Smooth muscle cell (in vitro differentiated cells): ENCODE results near the gene PACRG. TPM values are rescaled to one million over a fixed set of nuclear protein-coding genes. Genes with fewer than 3 reads are reported as not detected.

Source experiments
- DNase-seq: peaks from one replicate; lab custom pipeline; 2025; ENCODE audit not compliant: unreplicated experiment; lab: John Stamatoyannopoulos, UW
- H2AFZ ChIP-seq: fragments of 200-600 bp; sonication (generic); 2 replicates; pipeline ENCODE4 v1.6.0; 2016; ENCODE audit warnings: antibody characterized with exemption, low read depth, mild to moderate bottlenecking
- H3F3A ChIP-seq: fragments of 200-600 bp; sonication (generic); 2 replicates; pipeline ENCODE4 v1.6.0; 2017; ENCODE audit warnings: antibody characterized with exemption, low read depth
- H3K27ac ChIP-seq: fragments of 200-600 bp; sonication (generic); 2 replicates; pipeline ENCODE4 v1.5.1; 2016; ENCODE audit warnings: low read depth, mild to moderate bottlenecking
- H3K27me3 ChIP-seq: fragments of 200-600 bp; sonication (generic); 2 replicates; pipeline ENCODE4 v1.6.1; 2016; ENCODE audit warnings: low read depth, mild to moderate bottlenecking
- H3K36me3 ChIP-seq: fragments of 200-600 bp; sonication (generic); 2 replicates; pipeline ENCODE4 v1.5.1; 2016; ENCODE audit warnings: low read depth
- H3K4me1 ChIP-seq: fragments of 200-600 bp; sonication (generic); 2 replicates; pipeline ENCODE4 v1.5.1; 2016; ENCODE audit warnings: low read depth
- H3K4me2 ChIP-seq: fragments of 200-600 bp; sonication (generic); 2 replicates; pipeline ENCODE4 v1.6.0; 2016; ENCODE audit warnings: mild to moderate bottlenecking
- H3K4me3 ChIP-seq: fragments of 200-600 bp; sonication (generic); 2 replicates; pipeline ENCODE4 v1.5.1; 2016; ENCODE audit warnings: mild to moderate bottlenecking
- H3K79me2 ChIP-seq: fragments of 200-600 bp; sonication (generic); 2 replicates; pipeline ENCODE4 v1.6.0; 2016; ENCODE audit warnings: low read depth, mild to moderate bottlenecking
- H3K9ac ChIP-seq: fragments of 200-600 bp; sonication (generic); 2 replicates; pipeline ENCODE4 v1.6.0; 2016; ENCODE audit warnings: low read depth
- H3K9me3 ChIP-seq: fragments of 200-600 bp; sonication (generic); replicated peaks from 2 replicates; pipeline ENCODE4 v1.5.1; 2016; ENCODE audit warnings: low read depth
- H4K20me1 ChIP-seq: fragments of 200-600 bp; sonication (generic); 2 replicates; pipeline ENCODE4 v1.6.0; 2016; ENCODE audit warnings: low read depth
- CTCF ChIP-seq: fragments of 200-600 bp; sonication (generic); IDR thresholded peaks from 2 replicates; pipeline ENCODE4 v1.5.1; 2017; ENCODE audit warnings: borderline replicate concordance, mild to moderate bottlenecking, antibody characterized with exemption; ENCODE audit not compliant: insufficient read depth, poor library complexity, severe bottlenecking
- WGBS: methylation state at CpG from one replicate; pipeline ENCODE4 v1.1.7; 2016; ENCODE audit warnings: low lambda C conversion rate; 5-methylcytosine and 5-hydroxymethylcytosine counted together
- polyA plus RNA-seq: library from polyadenylated mRNA; unstranded; fragments of >200 nt; fragmentation: Nextera tagmentation; extraction: Ambion mirVana; gene quantifications from 2 replicates; pipeline ENCODE4 v1.2.1, GENCODE V29; 2016
- total RNA-seq: library from RNA; depleted of rRNA; stranded (reverse); fragments of >200 nt; gene quantifications from 2 replicates; pipeline ENCODE4 v1.2.3, GENCODE V29; 2014

Gene PACRG
- total and polyA plus RNA-seq, 2 experiments from 2014 or later = not detected

GRCh38 chr6:163147994-163148393 is 420.2 kb downstream of the PACRG start:
- TF ChIP-seq CTCF = no peak
- H3F3A ChIP-seq = no peaks in the 10 kb centered on the region
- no peaks in the 10 kb centered on the region for H3K9me3 ChIP-seq
- H3K36me3 ChIP-seq = no peaks in the 10 kb centered on the region
- H3K4me1 ChIP-seq = peaks cover 12% of the 10 kb centered on the region
- DNase-seq = no peak
- H2AFZ ChIP-seq = no peak overlapping the region
- no peak overlapping the region for H3K4me3 ChIP-seq
- no peaks in the 10 kb centered on the region for H3K79me2 ChIP-seq
- H3K4me2 ChIP-seq = no peak overlapping the region
- WGBS = 74% methylated on average over 4 of the region's 4 CpGs
- no peak overlapping the region for H3K9ac ChIP-seq
- H4K20me1 ChIP-seq = no peaks in the 10 kb centered on the region
- no peaks in the 10 kb centered on the region for H3K27me3 ChIP-seq
- no peak overlapping the region for H3K27ac ChIP-seq

DNA sequence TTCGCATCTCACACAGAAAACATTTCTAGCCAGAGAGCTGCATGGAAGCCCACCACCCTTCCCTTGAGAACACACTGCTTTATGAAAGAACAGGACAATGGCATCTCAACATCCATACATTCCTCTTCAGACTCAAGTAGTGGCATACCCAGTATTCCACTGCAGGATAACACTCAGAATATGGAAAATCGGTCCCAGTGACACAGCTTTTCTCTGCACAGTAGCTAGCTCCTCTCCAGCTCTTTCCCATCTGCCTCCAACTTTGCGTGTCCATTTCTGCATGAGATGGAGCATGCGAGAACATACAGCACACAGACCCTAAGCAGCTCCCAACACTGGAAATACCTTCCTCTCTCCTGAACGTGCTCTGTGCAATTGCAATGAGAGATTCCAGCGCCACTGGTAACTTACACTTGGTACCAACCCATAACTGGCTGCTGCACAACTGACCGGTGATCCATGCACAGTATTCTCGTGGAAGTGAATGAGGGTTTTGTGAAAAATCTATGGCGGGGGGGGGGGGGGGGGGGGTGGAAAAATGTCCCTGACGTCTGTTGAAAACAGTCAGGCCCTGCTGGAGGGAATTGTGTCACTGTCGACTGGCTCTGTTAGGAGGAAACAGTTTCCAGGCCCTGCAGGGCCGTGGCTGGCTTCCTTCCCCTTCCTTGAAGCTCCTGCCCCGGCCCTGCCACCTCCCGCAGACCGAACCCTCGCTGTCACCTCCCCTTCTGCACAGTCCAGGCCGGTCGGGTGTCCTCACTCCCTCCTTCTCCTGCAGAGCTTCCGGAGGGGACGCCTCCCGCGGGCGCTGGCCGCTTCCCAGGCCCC is 420.9 kb downstream of the PACRG start:
- Histone ChIP-seq H3K9me3 (no peaks in the 10 kb centered on the region), H3K4me1 (peaks cover 12% of the 10 kb centered on the region), H3F3A (no peaks in the 10 kb centered on the region), H3K79me2 (no peaks in the 10 kb centered on the region), H3K9ac (no peak overlapping the region), H2AFZ (no peak overlapping the region), H3K4me2 (no peak overlapping the region), H4K20me1 (no peaks in the 10 kb centered on the region), H3K27ac (no peak overlapping the region), H3K4me3 (no peak overlapping the region), H3K27me3 (no peaks in the 10 kb centered on the region), H3K36me3 (no peaks in the 10 kb centered on the region)
- WGBS = 80% methylated on average over 22 of the region's 24 CpGs
- no peak for DNase-seq
- TF ChIP-seq CTCF = no peak

DNA sequence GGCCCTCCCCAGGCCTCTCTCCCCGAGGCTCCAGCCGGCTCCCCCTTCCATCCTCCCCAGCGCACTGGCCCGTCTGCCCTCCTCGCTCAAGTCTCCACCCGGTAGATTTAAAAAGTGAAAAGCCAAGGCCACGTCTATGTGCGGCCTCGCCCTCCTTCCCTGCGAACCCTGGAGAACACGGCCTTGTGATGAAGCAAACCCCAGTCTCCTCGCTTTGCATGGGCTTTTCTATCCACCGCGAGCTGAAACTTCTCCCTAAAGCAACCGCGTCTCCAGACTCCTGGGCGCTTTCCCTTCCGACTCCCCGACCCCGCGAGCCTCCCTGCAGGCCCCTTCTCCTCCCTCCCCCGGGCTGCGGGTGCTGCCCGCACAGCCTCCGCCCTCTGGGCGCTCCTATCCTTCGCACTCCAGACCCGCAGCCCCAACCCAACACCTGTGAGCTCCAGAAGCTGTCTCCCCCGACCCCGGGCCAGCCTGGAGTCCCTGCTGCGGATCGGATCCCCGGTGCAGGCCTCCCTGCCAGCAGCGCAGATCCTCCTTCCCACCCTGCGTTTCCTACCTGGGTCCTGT is 421.6 kb downstream of the PACRG start:
- DNase-seq = no peak
- Histone ChIP-seq H3K9me3 (no peaks in the 10 kb centered on the region), H3K9ac (no peak overlapping the region), H3K4me1 (peaks cover 12% of the 10 kb centered on the region), H4K20me1 (no peaks in the 10 kb centered on the region), H3K36me3 (no peaks in the 10 kb centered on the region), H3K27me3 (no peaks in the 10 kb centered on the region), H3K4me2 (no peak overlapping the region), H3K27ac (no peak overlapping the region), H3K4me3 (no peak overlapping the region), H3F3A (no peaks in the 10 kb centered on the region), H2AFZ (no peak overlapping the region), H3K79me2 (no peaks in the 10 kb centered on the region)
- TF ChIP-seq CTCF = no peak
- WGBS = 86% methylated on average over 31 of the region's 35 CpGs
